ENCODE results near the gene MEIS2. TPM values are rescaled to one million over a fixed set of nuclear protein-coding genes. Genes with fewer than 3 reads are reported as not detected.

The MEIS2 gene
- total RNA-seq, 1 donor from 2014 or later: not detected

GRCh38 chr15:37132826-37133417 is 32.6 kb upstream of the MEIS2 start:
- no peak overlapping the region for H3K4me3 Mint-ChIP-seq
- intact Hi-C loops (cut with micrococcal nuclease): loop anchor here (10.0 kb wide), 1 partner anchor 1618 kb away; no protein-coding TSS in a partner anchor
- H3K27ac Mint-ChIP-seq: no peak overlapping the region
- no peaks in the 10 kb centered on the region for H3K4me1 Mint-ChIP-seq (ENCODE audit: low read depth)
- H3K36me3 Mint-ChIP-seq (ENCODE audit: low read depth): no peaks in the 10 kb centered on the region
- H3K9me3 Mint-ChIP-seq: no peaks in the 10 kb centered on the region
- no peak for DNase-seq (ENCODE audit: low spot score)
- peaks cover 5% of the 10 kb centered on the region for H3K27me3 Mint-ChIP-seq (ENCODE audit: insufficient read depth)

- DNase-seq (ENCODE audit: low spot score): no peak
- peaks cover 3% of the 10 kb centered on the region for H3K27me3 Mint-ChIP-seq (ENCODE audit: insufficient read depth)
- no peaks in the 10 kb centered on the region for H3K36me3 Mint-ChIP-seq (ENCODE audit: low read depth)
- no peaks in the 10 kb centered on the region for H3K9me3 Mint-ChIP-seq
- H3K27ac Mint-ChIP-seq: no peak overlapping the region
- no peaks in the 10 kb centered on the region for H3K4me1 Mint-ChIP-seq (ENCODE audit: low read depth)
- intact Hi-C loops (cut with micrococcal nuclease): loop anchor here (10.0 kb wide), 1 partner anchor 1617 kb away; no protein-coding TSS in a partner anchor
- no peak overlapping the region for H3K4me3 Mint-ChIP-seq
These were observed 31.3 kb upstream of the MEIS2 start for GRCh38 chr15:37131621-37132020.

- intact Hi-C loops (cut with micrococcal nuclease): loop anchor here (10.0 kb wide), 1 partner anchor 1616 kb away; no protein-coding TSS in a partner anchor
- Mint-ChIP-seq H3K27me3 (ENCODE audit: insufficient read depth) (peaks cover 3% of the 10 kb centered on the region), H3K27ac (no peak overlapping the region), H3K4me1 (ENCODE audit: low read depth) (no peaks in the 10 kb centered on the region), H3K9me3 (no peaks in the 10 kb centered on the region), H3K4me3 (no peak overlapping the region), H3K36me3 (ENCODE audit: low read depth) (no peaks in the 10 kb centered on the region)
- no peak for DNase-seq (ENCODE audit: low spot score)
These were observed 30.0 kb upstream of the MEIS2 start for GRCh38 chr15:37130356-37130755.

GRCh38 chr15:37125143-37125542 is 24.8 kb upstream of the MEIS2 start:
- Mint-ChIP-seq H3K9me3 (no peaks in the 10 kb centered on the region), H3K27ac (no peak overlapping the region), H3K4me3 (no peak overlapping the region), H3K36me3 (ENCODE audit: low read depth) (no peaks in the 10 kb centered on the region), H3K27me3 (ENCODE audit: insufficient read depth) (no peaks in the 10 kb centered on the region), H3K4me1 (ENCODE audit: low read depth) (no peaks in the 10 kb centered on the region)
- no peak for DNase-seq (ENCODE audit: low spot score)
- intact Hi-C loops (cut with micrococcal nuclease): no loop called here

GRCh38 chr15:37124331-37124730 is 24.0 kb upstream of the MEIS2 start:
- Mint-ChIP-seq H3K4me3 (no peak overlapping the region), H3K36me3 (ENCODE audit: low read depth) (no peaks in the 10 kb centered on the region), H3K27me3 (ENCODE audit: insufficient read depth) (no peaks in the 10 kb centered on the region), H3K4me1 (ENCODE audit: low read depth) (no peaks in the 10 kb centered on the region), H3K27ac (no peak overlapping the region), H3K9me3 (no peaks in the 10 kb centered on the region)
- intact Hi-C loops (cut with micrococcal nuclease): no loop called here
- no peak for DNase-seq (ENCODE audit: low spot score)

GRCh38 chr15:37122703-37123102 is 22.4 kb upstream of the MEIS2 start:
- no peak for DNase-seq (ENCODE audit: low spot score)
- intact Hi-C loops (cut with micrococcal nuclease): no loop called here
- no peak overlapping the region for H3K4me3 Mint-ChIP-seq
- no peaks in the 10 kb centered on the region for H3K4me1 Mint-ChIP-seq (ENCODE audit: low read depth)
- no peak overlapping the region for H3K27ac Mint-ChIP-seq
- no peaks in the 10 kb centered on the region for H3K36me3 Mint-ChIP-seq (ENCODE audit: low read depth)
- H3K27me3 Mint-ChIP-seq (ENCODE audit: insufficient read depth): no peaks in the 10 kb centered on the region
- H3K9me3 Mint-ChIP-seq: no peaks in the 10 kb centered on the region

GRCh38 chr15:37121492-37121891 is 21.1 kb upstream of the MEIS2 start:
- DNase-seq (ENCODE audit: low spot score): no peak
- Mint-ChIP-seq H3K36me3 (ENCODE audit: low read depth) (no peaks in the 10 kb centered on the region), H3K4me3 (no peak overlapping the region), H3K9me3 (no peaks in the 10 kb centered on the region), H3K4me1 (ENCODE audit: low read depth) (no peaks in the 10 kb centered on the region), H3K27me3 (ENCODE audit: insufficient read depth) (no peaks in the 10 kb centered on the region), H3K27ac (no peak overlapping the region)
- intact Hi-C loops (cut with micrococcal nuclease): no loop called here

GRCh38 chr15:37117030-37117429 is 16.7 kb upstream of the MEIS2 start:
- no peak overlapping the region for H3K27ac Mint-ChIP-seq
- no peak overlapping the region for H3K4me3 Mint-ChIP-seq
- H3K9me3 Mint-ChIP-seq: no peaks in the 10 kb centered on the region
- H3K4me1 Mint-ChIP-seq (ENCODE audit: low read depth): no peaks in the 10 kb centered on the region
- no peaks in the 10 kb centered on the region for H3K36me3 Mint-ChIP-seq (ENCODE audit: low read depth)
- intact Hi-C loops (cut with micrococcal nuclease): no loop called here
- no peak for DNase-seq (ENCODE audit: low spot score)
- peaks cover 2% of the 10 kb centered on the region for H3K27me3 Mint-ChIP-seq (ENCODE audit: insufficient read depth)

- Mint-ChIP-seq H3K4me3 (no peak overlapping the region), H3K9me3 (no peaks in the 10 kb centered on the region), H3K27ac (no peak overlapping the region), H3K27me3 (ENCODE audit: insufficient read depth) (peaks cover 17% of the 10 kb centered on the region), H3K4me1 (ENCODE audit: low read depth) (no peaks in the 10 kb centered on the region), H3K36me3 (ENCODE audit: low read depth) (no peaks in the 10 kb centered on the region)
- intact Hi-C loops (cut with micrococcal nuclease): no loop called here
- no peak for DNase-seq (ENCODE audit: low spot score)
These were observed 15.2 kb upstream of the MEIS2 start for GRCh38 chr15:37115538-37115937.

- Mint-ChIP-seq H3K27ac (no peak overlapping the region), H3K36me3 (ENCODE audit: low read depth) (no peaks in the 10 kb centered on the region), H3K4me1 (ENCODE audit: low read depth) (no peaks in the 10 kb centered on the region), H3K4me3 (no peak overlapping the region), H3K9me3 (no peaks in the 10 kb centered on the region), H3K27me3 (ENCODE audit: insufficient read depth) (peaks cover 34% of the 10 kb centered on the region)
- intact Hi-C loops (cut with micrococcal nuclease): no loop called here
- DNase-seq (ENCODE audit: low spot score): no peak
These were observed 12.8 kb upstream of the MEIS2 start for GRCh38 chr15:37112971-37113670.

- Mint-ChIP-seq H3K4me3 (no peak overlapping the region), H3K9me3 (no peaks in the 10 kb centered on the region), H3K36me3 (ENCODE audit: low read depth) (no peaks in the 10 kb centered on the region), H3K27me3 (ENCODE audit: insufficient read depth) (peaks cover 44% of the 10 kb centered on the region), H3K27ac (no peak overlapping the region), H3K4me1 (ENCODE audit: low read depth) (no peaks in the 10 kb centered on the region)
- intact Hi-C loops (cut with micrococcal nuclease): no loop called here
- DNase-seq (ENCODE audit: low spot score): no peak
These were observed 11.8 kb upstream of the MEIS2 start for GRCh38 chr15:37112171-37112570.

- H3K9me3 Mint-ChIP-seq: no peaks in the 10 kb centered on the region
- intact Hi-C loops (cut with micrococcal nuclease): no loop called here
- peaks cover 50% of the 10 kb centered on the region for H3K27me3 Mint-ChIP-seq (ENCODE audit: insufficient read depth)
- no peaks in the 10 kb centered on the region for H3K36me3 Mint-ChIP-seq (ENCODE audit: low read depth)
- no peak for DNase-seq (ENCODE audit: low spot score)
- no peak overlapping the region for H3K4me3 Mint-ChIP-seq
- no peaks in the 10 kb centered on the region for H3K4me1 Mint-ChIP-seq (ENCODE audit: low read depth)
- H3K27ac Mint-ChIP-seq: no peak overlapping the region
These were observed 11.0 kb upstream of the MEIS2 start for GRCh38 chr15:37111427-37111717.

- H3K9me3 Mint-ChIP-seq: no peaks in the 10 kb centered on the region
These were observed 9.7 kb upstream of the MEIS2 start for GRCh38 chr15:37109872-37110572.

More at GRCh38 chr15:37109872-37110572, 9.7 kb upstream of the MEIS2 start:
- peaks cover 63% of the 10 kb centered on the region for H3K27me3 Mint-ChIP-seq (ENCODE audit: insufficient read depth)
- DNase-seq (ENCODE audit: low spot score): no peak
- H3K4me1 Mint-ChIP-seq (ENCODE audit: low read depth): no peaks in the 10 kb centered on the region
- intact Hi-C loops (cut with micrococcal nuclease): loop anchor here (1.0 kb wide), 1 partner anchor 9 kb away; no protein-coding TSS in a partner anchor
- H3K27ac Mint-ChIP-seq: no peak overlapping the region
- no peak overlapping the region for H3K4me3 Mint-ChIP-seq
- no peaks in the 10 kb centered on the region for H3K36me3 Mint-ChIP-seq (ENCODE audit: low read depth)
